ENCODE results near the gene GAS6.

DNA sequence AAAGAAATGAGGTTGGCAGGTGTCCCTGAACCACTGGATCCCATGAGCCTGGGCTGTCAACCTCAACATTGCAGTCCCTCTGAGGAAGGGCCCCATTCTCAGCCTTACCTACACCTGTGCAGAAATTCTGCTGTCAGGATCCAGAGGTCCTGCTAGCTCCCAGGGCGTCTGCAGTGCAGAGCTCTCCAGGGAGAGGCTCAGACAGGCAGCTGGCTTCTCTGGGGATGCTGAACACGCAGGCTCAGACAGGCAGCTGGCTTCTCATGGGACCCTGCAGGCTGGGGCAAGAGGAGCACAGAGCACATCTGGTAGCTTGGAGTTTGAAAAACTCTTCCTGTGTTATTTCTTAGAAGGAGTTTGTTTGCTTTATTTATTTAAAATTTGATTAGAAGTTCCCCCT, 53.9 kb downstream of the GAS6 start:
- TF ChIP-seq, protein P1, sequence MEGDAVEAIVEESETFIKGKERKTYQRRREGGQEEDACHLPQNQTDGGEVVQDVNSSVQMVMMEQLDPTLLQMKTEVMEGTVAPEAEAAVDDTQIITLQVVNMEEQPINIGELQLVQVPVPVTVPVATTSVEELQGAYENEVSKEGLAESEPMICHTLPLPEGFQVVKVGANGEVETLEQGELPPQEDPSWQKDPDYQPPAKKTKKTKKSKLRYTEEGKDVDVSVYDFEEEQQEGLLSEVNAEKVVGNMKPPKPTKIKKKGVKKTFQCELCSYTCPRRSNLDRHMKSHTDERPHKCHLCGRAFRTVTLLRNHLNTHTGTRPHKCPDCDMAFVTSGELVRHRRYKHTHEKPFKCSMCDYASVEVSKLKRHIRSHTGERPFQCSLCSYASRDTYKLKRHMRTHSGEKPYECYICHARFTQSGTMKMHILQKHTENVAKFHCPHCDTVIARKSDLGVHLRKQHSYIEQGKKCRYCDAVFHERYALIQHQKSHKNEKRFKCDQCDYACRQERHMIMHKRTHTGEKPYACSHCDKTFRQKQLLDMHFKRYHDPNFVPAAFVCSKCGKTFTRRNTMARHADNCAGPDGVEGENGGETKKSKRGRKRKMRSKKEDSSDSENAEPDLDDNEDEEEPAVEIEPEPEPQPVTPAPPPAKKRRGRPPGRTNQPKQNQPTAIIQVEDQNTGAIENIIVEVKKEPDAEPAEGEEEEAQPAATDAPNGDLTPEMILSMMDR (IDR thresholded peaks at IDR 0.05; ENCODE audit: insufficient read depth, low read length, poor library complexity, severe bottlenecking), result no peak
- TF ChIP-seq EZH2phosphoT487 (conservative IDR thresholded peaks at IDR 0.05; ENCODE audit: low read length), result no peak

All from SU-DHL-6 (cell line).